ENCODE measurements around the gene IL31. TPM values are rescaled to one million over a fixed set of nuclear protein-coding genes. Genes with fewer than 3 reads are reported as not detected.
"Not testable (repeated sequence)": the region's sequence is repeated elsewhere in the genome, so short reads cannot be mapped to it uniquely, and the experiment has no call there.

Gene IL31
- total and polyA plus RNA-seq, 2 donors = 0.05 to 0.14 TPM

- H3K9me3 ChIP-seq (ENCODE audit: control insufficient read depth in 2 of 2, insufficient read depth in 1 of 2, low read length in 1 of 2) = no peaks in the 10 kb centered on the region
- 26% methylated on average over 18 of the region's 18 CpGs for whole genome bisulfite sequencing
- no peak overlapping the region for H3K4me3 ChIP-seq (ENCODE audit: low read length in 2 of 2)
- no peak overlapping the region for H3K27ac ChIP-seq (ENCODE audit: low read depth in 1 of 2, low read length in 1 of 2)
- no peaks in the 10 kb centered on the region for H3K36me3 ChIP-seq (ENCODE audit: control insufficient read depth in 2 of 2, insufficient read depth in 2 of 2, low read length in 1 of 2)
- peaks cover 2 to 28% of the 10 kb centered on the region in 2 donors for H3K27me3 ChIP-seq (ENCODE audit: control insufficient read depth in 2 of 2, insufficient read depth in 1 of 2, low read length in 1 of 2)
- H3K4me1 ChIP-seq (ENCODE audit: control insufficient read depth in 2 of 2, insufficient read depth in 2 of 2, low read length in 2 of 2) = peaks cover 3 to 16% of the 10 kb centered on the region in 2 donors
- peak in 1 of 9 donors; percentile 11 for DNase-seq (ENCODE audit: low read depth in 6 of 9, low spot score in 9 of 9)
Measured at GRCh38 chr12:122184517-122184916, 10.5 kb upstream of the IL31 start.

- Histone ChIP-seq H3K27me3 (ENCODE audit: control insufficient read depth in 2 of 2, insufficient read depth in 1 of 2, low read length in 1 of 2) (peaks cover 2 to 28% of the 10 kb centered on the region in 2 donors), H3K36me3 (ENCODE audit: control insufficient read depth in 2 of 2, insufficient read depth in 2 of 2, low read length in 1 of 2) (no peaks in the 10 kb centered on the region), H3K9me3 (ENCODE audit: control insufficient read depth in 2 of 2, insufficient read depth in 1 of 2, low read length in 1 of 2) (no peaks in the 10 kb centered on the region), H3K4me3 (ENCODE audit: low read length in 2 of 2) (peak overlapping the region; percentile 37 to 53), H3K4me1 (ENCODE audit: control insufficient read depth in 2 of 2, insufficient read depth in 2 of 2, low read length in 2 of 2) (peaks cover 3 to 16% of the 10 kb centered on the region in 2 donors), H3K27ac (ENCODE audit: low read depth in 1 of 2, low read length in 1 of 2) (no peak overlapping the region)
- no peak for DNase-seq (ENCODE audit: low read depth in 6 of 9, low spot score in 9 of 9)
- 88% methylated on average over 10 of the region's 10 CpGs for WGBS
Measured at GRCh38 chr12:122183588-122183940, 9.5 kb upstream of the IL31 start.

GRCh38 chr12:122182887-122183587 lies 9.0 kb upstream of the IL31 start, which contains the start of gene LRRC43:
Gene LRRC43 (plus strand): TSS chr12:122183123. CDS start chr12:122183145, 22 bp downstream.
- DNase-seq (ENCODE audit: low read depth in 6 of 9, low spot score in 9 of 9) = peak in 4 of 9 donors; percentile 14 to 61 (median 28)
- H3K27ac ChIP-seq (ENCODE audit: low read depth in 1 of 2, low read length in 1 of 2) = no peak within 1 kb of the TSS
- WGBS = 3% methylated on average over 63 of the region's 63 CpGs

GRCh38 chr12:122176473-122176872 lies 2.5 kb upstream of the IL31 start:
- not testable (repeated sequence) for H3K27ac ChIP-seq (ENCODE audit: low read depth in 1 of 2, low read length in 1 of 2); H3K4me3 ChIP-seq (ENCODE audit: low read length in 2 of 2); H3K27me3 ChIP-seq (ENCODE audit: control insufficient read depth in 2 of 2, insufficient read depth in 1 of 2, low read length in 1 of 2); H3K4me1 ChIP-seq (ENCODE audit: control insufficient read depth in 2 of 2, insufficient read depth in 2 of 2, low read length in 2 of 2); H3K9me3 ChIP-seq (ENCODE audit: control insufficient read depth in 2 of 2, insufficient read depth in 1 of 2, low read length in 1 of 2); H3K36me3 ChIP-seq (ENCODE audit: control insufficient read depth in 2 of 2, insufficient read depth in 2 of 2, low read length in 1 of 2); DNase-seq (ENCODE audit: low read depth in 6 of 9, low spot score in 9 of 9)
- WGBS = 97% methylated on average over 4 of the region's 4 CpGs

More at GRCh38 chr12:122182887-122183587, 9.0 kb upstream of the IL31 start, which contains the start of gene LRRC43:
- peaks cover 3 to 16% of the 10 kb centered on the region in 2 donors for H3K4me1 ChIP-seq (ENCODE audit: control insufficient read depth in 2 of 2, insufficient read depth in 2 of 2, low read length in 2 of 2)
- peaks cover 2 to 28% of the 10 kb centered on the region in 2 donors for H3K27me3 ChIP-seq (ENCODE audit: control insufficient read depth in 2 of 2, insufficient read depth in 1 of 2, low read length in 1 of 2)
- H3K36me3 ChIP-seq (ENCODE audit: control insufficient read depth in 2 of 2, insufficient read depth in 2 of 2, low read length in 1 of 2) = no peaks in the 10 kb centered on the region
- peak within 1 kb of the TSS; percentile 37 to 53 for H3K4me3 ChIP-seq (ENCODE audit: low read length in 2 of 2)
- H3K9me3 ChIP-seq (ENCODE audit: control insufficient read depth in 2 of 2, insufficient read depth in 1 of 2, low read length in 1 of 2) = no peaks in the 10 kb centered on the region

- Histone ChIP-seq H3K27me3 (ENCODE audit: control insufficient read depth in 2 of 2, insufficient read depth in 1 of 2, low read length in 1 of 2) (peaks cover 0 to 2% of the 10 kb centered on the region in 2 donors), H3K4me3 (ENCODE audit: low read length in 2 of 2) (no peak overlapping the region), H3K9me3 (ENCODE audit: control insufficient read depth in 2 of 2, insufficient read depth in 1 of 2, low read length in 1 of 2) (no peaks in the 10 kb centered on the region), H3K36me3 (ENCODE audit: control insufficient read depth in 2 of 2, insufficient read depth in 2 of 2, low read length in 1 of 2) (no peaks in the 10 kb centered on the region), H3K27ac (ENCODE audit: low read depth in 1 of 2, low read length in 1 of 2) (no peak overlapping the region), H3K4me1 (ENCODE audit: control insufficient read depth in 2 of 2, insufficient read depth in 2 of 2, low read length in 2 of 2) (no peaks in the 10 kb centered on the region)
- no peak for DNase-seq (ENCODE audit: low read depth in 6 of 9, low spot score in 9 of 9)
- 94% methylated on average over 17 of the region's 17 CpGs for WGBS
Measured at GRCh38 chr12:122172262-122172939, 1.6 kb downstream of the IL31 start.

- Histone ChIP-seq H3K4me1 (ENCODE audit: control insufficient read depth in 2 of 2, insufficient read depth in 2 of 2, low read length in 2 of 2) (no peaks in the 10 kb centered on the region), H3K27me3 (ENCODE audit: control insufficient read depth in 2 of 2, insufficient read depth in 1 of 2, low read length in 1 of 2) (peaks cover 0 to 2% of the 10 kb centered on the region in 2 donors), H3K4me3 (ENCODE audit: low read length in 2 of 2) (no peak overlapping the region), H3K9me3 (ENCODE audit: control insufficient read depth in 2 of 2, insufficient read depth in 1 of 2, low read length in 1 of 2) (no peaks in the 10 kb centered on the region), H3K36me3 (ENCODE audit: control insufficient read depth in 2 of 2, insufficient read depth in 2 of 2, low read length in 1 of 2) (no peaks in the 10 kb centered on the region), H3K27ac (ENCODE audit: low read depth in 1 of 2, low read length in 1 of 2) (no peak overlapping the region)
- 96% methylated on average over 5 of the region's 5 CpGs for WGBS
- DNase-seq (ENCODE audit: low read depth in 6 of 9, low spot score in 9 of 9) = no peak
Measured at GRCh38 chr12:122171399-122171798, 2.6 kb downstream of the IL31 start.

GRCh38 chr12:122168492-122168891 lies 5.5 kb downstream of the IL31 start:
- WGBS = over 99% methylated on average over 3 of the region's 3 CpGs
- Histone ChIP-seq H3K27ac (ENCODE audit: low read depth in 1 of 2, low read length in 1 of 2) (no peak overlapping the region), H3K4me3 (ENCODE audit: low read length in 2 of 2) (no peak overlapping the region), H3K36me3 (ENCODE audit: control insufficient read depth in 2 of 2, insufficient read depth in 2 of 2, low read length in 1 of 2) (no peaks in the 10 kb centered on the region), H3K4me1 (ENCODE audit: control insufficient read depth in 2 of 2, insufficient read depth in 2 of 2, low read length in 2 of 2) (no peaks in the 10 kb centered on the region), H3K9me3 (ENCODE audit: control insufficient read depth in 2 of 2, insufficient read depth in 1 of 2, low read length in 1 of 2) (no peaks in the 10 kb centered on the region), H3K27me3 (ENCODE audit: control insufficient read depth in 2 of 2, insufficient read depth in 1 of 2, low read length in 1 of 2) (no peaks in the 10 kb centered on the region)
- DNase-seq (ENCODE audit: low read depth in 6 of 9, low spot score in 9 of 9) = no peak

- Histone ChIP-seq H3K36me3 (ENCODE audit: control insufficient read depth in 2 of 2, insufficient read depth in 2 of 2, low read length in 1 of 2) (no peaks in the 10 kb centered on the region), H3K4me3 (ENCODE audit: low read length in 2 of 2) (no peak overlapping the region), H3K4me1 (ENCODE audit: control insufficient read depth in 2 of 2, insufficient read depth in 2 of 2, low read length in 2 of 2) (no peaks in the 10 kb centered on the region), H3K27me3 (ENCODE audit: control insufficient read depth in 2 of 2, insufficient read depth in 1 of 2, low read length in 1 of 2) (no peaks in the 10 kb centered on the region), H3K9me3 (ENCODE audit: control insufficient read depth in 2 of 2, insufficient read depth in 1 of 2, low read length in 1 of 2) (no peaks in the 10 kb centered on the region), H3K27ac (ENCODE audit: low read depth in 1 of 2, low read length in 1 of 2) (no peak overlapping the region)
- WGBS = 95% methylated on average over 10 of the region's 10 CpGs
- no peak for DNase-seq (ENCODE audit: low read depth in 6 of 9, low spot score in 9 of 9)
Measured at GRCh38 chr12:122167356-122167925, 6.6 kb downstream of the IL31 start.

Data from thymus (tissue), 11 donors.